Esophagus muscularis mucosa (tissue), 4 donors: ENCODE measurements around the gene ACKR2. TPM values are rescaled to one million over a fixed set of nuclear protein-coding genes. Genes with fewer than 3 reads are reported as not detected.
"Not testable (repeated sequence)": the region's sequence is repeated elsewhere in the genome, so short reads cannot be mapped to it uniquely, and the experiment has no call there.

Experiments
- DNase-seq: peaks from one replicate; pipeline ENCODE4 v3.0.0-alpha.2; 2017; ENCODE audit errors: extremely low spot score
- H3K27ac ChIP-seq, 4 donors: fragments of 200-600 bp; sonication (generic); replicated peaks in 1 of 4; 1 replicate in 3 of 4; 2 replicates in 1 of 4; pipeline ENCODE4 v1.5.1; 2016 to 2019; ENCODE audit warnings: mild to moderate bottlenecking in 1 of 4
- H3K27me3 ChIP-seq, 4 donors: fragments of 200-600 bp; sonication (generic); one replicate each; pipeline versions ENCODE4 v1.5.1 to v1.6.0; 2016 to 2019
- H3K36me3 ChIP-seq, 4 donors: fragments of 200-600 bp; sonication (generic); one replicate each; pipeline ENCODE4 v1.5.1; 2016 to 2019
- H3K4me1 ChIP-seq, 4 donors: fragments of 200-600 bp; sonication (generic); one replicate each; pipeline ENCODE4 v1.5.1; 2016 to 2019
- H3K4me3 ChIP-seq, 4 donors: fragments of 200-600 bp; sonication (generic); 1 replicate in 2 of 4; 2 replicates in 2 of 4; pipeline ENCODE4 v1.5.1; 2016 to 2019; ENCODE audit warnings: mild to moderate bottlenecking in 4 of 4, moderate library complexity in 1 of 4
- H3K9me3 ChIP-seq, 4 donors: fragments of 200-600 bp; sonication (generic); 1 replicate in 3 of 4; 2 replicates in 1 of 4; pipeline ENCODE4 v1.5.1; 2016 to 2019
- EP300 ChIP-seq: sonication (generic); formaldehyde crosslinking; IDR thresholded peaks from one replicate; pipeline ENCODE4 v1.6.1; 2017; ENCODE audit warnings: antibody characterized with exemption
- POLR2A ChIP-seq: fragments of 450-650 bp; IDR thresholded peaks from one replicate; pipeline ENCODE4 v1.6.1; 2017; ENCODE audit warnings: antibody characterized with exemption, moderate library complexity, mild to moderate bottlenecking, low read depth
- POLR2AphosphoS5 ChIP-seq, 2 donors: sonication (generic); formaldehyde crosslinking; IDR thresholded peaks; one replicate each; pipeline ENCODE4 v1.6.1; 2017; ENCODE audit warnings: antibody characterized with exemption in 2 of 2
- WGBS: methylation state at CpG from one replicate; pipeline ENCODE4 v1.1.5; 2018; 5-methylcytosine and 5-hydroxymethylcytosine counted together
- intact Hi-C: fragments of 100-400 bp; cut with DNase I; formaldehyde crosslinking; loops from one replicate; pipeline ENCODE4 v1.15.1; 2023
- total RNA-seq, 4 donors: library from RNA; depleted of rRNA; stranded (reverse); fragments of >200 nt; gene quantifications; one replicate each; pipeline versions ENCODE4 v1.1.0 to v1.2.1, GENCODE V29; 2016
- TF ChIP-seq, protein P1 (sequence below), 3 experiments: fragments of 200-600 bp in 2 of 3; fragments of 450-650 bp in 1 of 3; sonication (generic) in 2 of 3; IDR thresholded peaks; one replicate each; pipeline ENCODE4 v1.5.1; 2017 to 2019; ENCODE audit warnings: antibody characterized with exemption in 3 of 3, mild to moderate bottlenecking in 2 of 3, moderate library complexity in 1 of 3

The ACKR2 gene
- total RNA-seq, 4 donors from 2014 or later = 2.5 to 15.9 (median 7.6) TPM

DNA sequence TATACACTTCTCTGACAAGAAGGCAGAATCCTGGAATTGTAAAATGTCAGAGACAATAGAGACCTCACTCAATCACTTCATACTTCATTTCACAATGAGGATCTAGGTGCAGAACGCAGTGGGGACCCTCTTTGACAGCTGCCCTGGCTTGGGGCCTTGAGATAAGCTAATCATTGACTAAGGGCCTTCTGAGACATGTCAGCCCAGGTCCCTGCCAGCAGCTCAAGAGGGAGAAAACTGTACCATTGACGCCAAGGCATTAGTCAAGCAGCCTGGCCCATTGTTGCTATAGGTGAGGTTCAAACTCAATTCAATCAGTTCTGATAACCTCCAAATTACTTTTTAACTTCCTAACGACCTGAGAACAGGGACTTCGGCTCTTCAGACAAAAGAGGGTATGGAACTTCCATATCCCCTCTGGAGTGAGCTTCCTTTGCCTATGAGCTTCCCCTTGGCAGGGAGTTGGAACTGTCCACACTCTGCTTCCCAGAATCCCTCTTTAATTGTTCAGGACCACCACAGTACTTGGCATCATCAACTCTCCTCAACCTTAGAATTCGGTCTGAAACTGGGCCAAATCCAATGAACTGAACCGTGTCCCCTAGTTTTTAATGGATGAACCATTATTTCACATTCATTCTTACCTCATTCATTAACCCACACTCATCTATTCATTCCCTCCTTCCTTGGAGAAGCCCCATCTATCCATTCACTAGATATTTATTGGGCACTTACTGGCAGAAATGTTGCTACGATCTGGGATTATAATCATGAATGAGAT lies 67.9 kb downstream of the ACKR2 start:
- DNase-seq = no peak
- TF ChIP-seq POLR2A (no peak), EP300 (no peak)
- Histone ChIP-seq H3K4me1 (peaks cover 8 to 12% (median 12%) of the 10 kb centered on the region in 4 donors), H3K4me3 (no peak overlapping the region), H3K9me3 (no peaks in the 10 kb centered on the region), H3K27me3 (no peaks in the 10 kb centered on the region), H3K36me3 (no peaks in the 10 kb centered on the region), H3K27ac (no peak overlapping the region)
- WGBS = 88% methylated on average over 7 of the region's 7 CpGs
- intact Hi-C loops = no loop called here

DNA sequence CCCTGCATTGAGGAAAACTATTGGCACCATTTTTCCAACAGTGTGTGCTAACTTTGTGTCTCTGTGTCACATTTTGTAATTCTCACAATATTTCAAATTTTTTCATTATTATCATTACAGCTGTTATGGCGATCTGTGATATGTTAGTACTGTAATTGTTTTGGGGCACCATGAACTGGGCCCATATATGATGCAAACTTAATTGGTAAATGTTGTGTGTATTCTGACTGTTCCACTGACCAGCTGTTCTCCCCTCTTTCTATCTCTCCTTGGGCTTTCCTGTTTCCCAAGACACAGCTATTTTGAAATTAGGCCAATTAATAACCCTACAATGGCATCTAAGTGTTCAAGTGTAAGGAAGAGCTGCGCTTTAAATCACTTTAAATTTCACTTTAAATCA lies 68.6 kb downstream of the ACKR2 start:
- 89% methylated on average over 2 of the region's 2 CpGs for WGBS
- Histone ChIP-seq H3K36me3 (no peaks in the 10 kb centered on the region), H3K27me3 (no peaks in the 10 kb centered on the region), H3K27ac (no peak overlapping the region), H3K4me3 (no peak overlapping the region), H3K9me3 (no peaks in the 10 kb centered on the region), H3K4me1 (peaks cover 7 to 12% (median 12%) of the 10 kb centered on the region in 4 donors)
- no peak for DNase-seq
- intact Hi-C loops = no loop called here
- TF ChIP-seq POLR2AphosphoS5 (IDR thresholded peaks at IDR 0.05) (no peak), POLR2A (no peak), EP300 (no peak)
- TF ChIP-seq, protein P1, sequence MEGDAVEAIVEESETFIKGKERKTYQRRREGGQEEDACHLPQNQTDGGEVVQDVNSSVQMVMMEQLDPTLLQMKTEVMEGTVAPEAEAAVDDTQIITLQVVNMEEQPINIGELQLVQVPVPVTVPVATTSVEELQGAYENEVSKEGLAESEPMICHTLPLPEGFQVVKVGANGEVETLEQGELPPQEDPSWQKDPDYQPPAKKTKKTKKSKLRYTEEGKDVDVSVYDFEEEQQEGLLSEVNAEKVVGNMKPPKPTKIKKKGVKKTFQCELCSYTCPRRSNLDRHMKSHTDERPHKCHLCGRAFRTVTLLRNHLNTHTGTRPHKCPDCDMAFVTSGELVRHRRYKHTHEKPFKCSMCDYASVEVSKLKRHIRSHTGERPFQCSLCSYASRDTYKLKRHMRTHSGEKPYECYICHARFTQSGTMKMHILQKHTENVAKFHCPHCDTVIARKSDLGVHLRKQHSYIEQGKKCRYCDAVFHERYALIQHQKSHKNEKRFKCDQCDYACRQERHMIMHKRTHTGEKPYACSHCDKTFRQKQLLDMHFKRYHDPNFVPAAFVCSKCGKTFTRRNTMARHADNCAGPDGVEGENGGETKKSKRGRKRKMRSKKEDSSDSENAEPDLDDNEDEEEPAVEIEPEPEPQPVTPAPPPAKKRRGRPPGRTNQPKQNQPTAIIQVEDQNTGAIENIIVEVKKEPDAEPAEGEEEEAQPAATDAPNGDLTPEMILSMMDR (IDR thresholded peaks at IDR 0.05) = no peak

GRCh38 chr3:42880183-42880582 lies 70.9 kb downstream of the ACKR2 start:
- TF ChIP-seq EP300 = no peak
- TF ChIP-seq POLR2A = no peak
- TF ChIP-seq, protein P1 (IDR thresholded peaks at IDR 0.05) = no peak
- no peak for TF ChIP-seq POLR2AphosphoS5 (IDR thresholded peaks at IDR 0.05)
- peak overlapping the region; percentile 60 to 64 (median 62) for H3K4me3 ChIP-seq
- DNase-seq = no peak

GRCh38 chr3:42880601-42881451 lies 71.6 kb downstream of the ACKR2 start:
- Histone ChIP-seq H3K36me3 (no peaks in the 10 kb centered on the region), H3K27me3 (no peaks in the 10 kb centered on the region), H3K4me3 (peak overlapping the region; percentile 60 to 64 (median 62)), H3K4me1 (peaks cover 7 to 12% (median 12%) of the 10 kb centered on the region in 4 donors), H3K9me3 (no peaks in the 10 kb centered on the region), H3K27ac (peak overlapping the region; percentile 76 to 80 (median 78))
- intact Hi-C loops = loop anchor here (1.0 to 2.0 kb wide), 2 partner anchors 48 to 100 kb away; no protein-coding TSS in a partner anchor
- WGBS = 26% methylated on average over 6 of the region's 61 CpGs
- TF ChIP-seq POLR2A = no peak
- TF ChIP-seq POLR2AphosphoS5 (IDR thresholded peaks at IDR 0.05) = peak; percentile 68 to 79
- TF ChIP-seq, protein P1 (IDR thresholded peaks at IDR 0.05) = peak; percentile 94 to 97 (median 96)
- DNase-seq = no peak

More at GRCh38 chr3:42880183-42880582, 70.9 kb downstream of the ACKR2 start:
- Histone ChIP-seq H3K27ac (peak overlapping the region in 3 of 4 donors; percentile 76 to 79 (median 77)), H3K36me3 (no peaks in the 10 kb centered on the region), H3K9me3 (no peaks in the 10 kb centered on the region), H3K27me3 (no peaks in the 10 kb centered on the region), H3K4me1 (peaks cover 7 to 12% (median 12%) of the 10 kb centered on the region in 4 donors)
- intact Hi-C loops = loop anchor here (2.0 kb wide), 1 partner anchor 47 kb away; no protein-coding TSS in a partner anchor
- 95% methylated on average over 9 of the region's 9 CpGs for WGBS

- intact Hi-C loops, DNase-seq: not testable (repeated sequence)
Measured at GRCh38 chr3:42883251-42883930, 74.1 kb downstream of the ACKR2 start.

More at GRCh38 chr3:42883251-42883930, 74.1 kb downstream of the ACKR2 start:
- not testable (repeated sequence) for H3K27ac ChIP-seq, H3K4me3 ChIP-seq, H3K27me3 ChIP-seq, H3K9me3 ChIP-seq, H3K36me3 ChIP-seq
- H3K4me1 ChIP-seq = peaks cover 7 to 12% (median 12%) of the 10 kb centered on the region in 4 donors
- 85% methylated on average over 6 of the region's 6 CpGs for WGBS
